GM19351 (cell line): ENCODE data around the gene HLA-DQA1.
"Not testable (repeated sequence)": the region's sequence is repeated elsewhere in the genome, so short reads cannot be mapped to it uniquely, and the experiment has no call there.

Experiments used
- ATAC-seq: cut with Tn5 transposase; IDR thresholded peaks from one replicate; pipeline ENCODE4 v1.9.1; 2021; ENCODE audit warnings: mild to moderate bottlenecking, moderate library complexity; ENCODE audit not compliant: unreplicated experiment

HLA-DQA1 gene

GRCh38 chr6:32621372-32621771 lies 15.8 kb upstream of the HLA-DQA1 start:
- ATAC-seq = no peak

GRCh38 chr6:32622545-32623401 lies 14.4 kb upstream of the HLA-DQA1 start:
- peak; percentile 68 for ATAC-seq

GRCh38 chr6:32623693-32624092 lies 13.5 kb upstream of the HLA-DQA1 start:
- ATAC-seq = no peak

- no peak for ATAC-seq
These were observed 12.6 kb upstream of the HLA-DQA1 start for GRCh38 chr6:32624565-32624964.

GRCh38 chr6:32625137-32625536 lies 12.1 kb upstream of the HLA-DQA1 start:
- ATAC-seq = no peak

GRCh38 chr6:32627249-32627648 lies 10.0 kb upstream of the HLA-DQA1 start:
- no peak for ATAC-seq

GRCh38 chr6:32627831-32628230 lies 9.4 kb upstream of the HLA-DQA1 start:
- ATAC-seq = peak; percentile 48

GRCh38 chr6:32629793-32630192 lies 7.4 kb upstream of the HLA-DQA1 start:
- ATAC-seq = not testable (repeated sequence)

GRCh38 chr6:32635526-32636123 lies 1.6 kb upstream of the HLA-DQA1 start:
- no peak for ATAC-seq

GRCh38 chr6:32637883-32638282 lies 677 bp downstream of the HLA-DQA1 start:
- no peak for ATAC-seq

GRCh38 chr6:32638532-32639219 lies 1.5 kb downstream of the HLA-DQA1 start:
- ATAC-seq = no peak

- no peak for ATAC-seq
These were observed 2.5 kb downstream of the HLA-DQA1 start for GRCh38 chr6:32639440-32640394.

GRCh38 chr6:32641122-32641521 lies 3.9 kb downstream of the HLA-DQA1 start:
- no peak for ATAC-seq

- ATAC-seq = not testable (repeated sequence)
These were observed 4.8 kb downstream of the HLA-DQA1 start for GRCh38 chr6:32641785-32642719.

GRCh38 chr6:32642720-32643106 lies 5.5 kb downstream of the HLA-DQA1 start:
- ATAC-seq = no peak

GRCh38 chr6:32643904-32644303 lies 6.7 kb downstream of the HLA-DQA1 start:
- ATAC-seq = no peak

- no peak for ATAC-seq
These were observed 8.0 kb downstream of the HLA-DQA1 start for GRCh38 chr6:32645047-32645703.

- ATAC-seq = no peak
These were observed 18.1 kb downstream of the HLA-DQA1 start for GRCh38 chr6:32655203-32655710.

GRCh38 chr6:32657329-32657728 lies 20.1 kb downstream of the HLA-DQA1 start:
- ATAC-seq = not testable (repeated sequence)
